ENCODE measurements around the gene SH3BP2.

DNA sequence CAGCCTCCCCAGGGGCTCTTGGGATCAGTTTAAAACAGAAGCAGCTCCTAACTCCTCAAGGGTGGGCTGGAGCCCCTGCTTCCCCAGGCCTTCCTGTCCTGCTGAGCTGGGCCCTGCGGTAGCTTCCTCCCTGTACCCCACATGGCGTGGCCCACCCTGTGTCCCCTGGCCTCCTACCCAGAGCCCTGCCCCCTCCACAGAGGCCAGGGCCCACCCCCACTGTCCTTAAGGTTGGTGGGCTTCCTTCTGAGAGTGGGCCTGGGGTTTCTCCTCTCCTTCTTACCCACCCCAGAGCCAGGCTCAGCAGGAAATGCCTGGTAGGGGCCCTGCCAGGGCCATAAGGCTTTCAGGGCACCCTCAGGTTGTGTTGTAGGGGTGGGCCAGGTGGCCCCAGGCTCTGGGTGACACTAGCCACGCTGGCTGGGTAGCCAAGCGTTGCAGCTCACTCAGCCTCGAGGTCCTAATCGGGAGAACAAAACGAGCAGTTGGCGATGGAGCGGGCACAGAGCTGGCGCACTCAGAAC, 11.6 kb downstream of the SH3BP2 start:
- TF ChIP-seq, protein P1, sequence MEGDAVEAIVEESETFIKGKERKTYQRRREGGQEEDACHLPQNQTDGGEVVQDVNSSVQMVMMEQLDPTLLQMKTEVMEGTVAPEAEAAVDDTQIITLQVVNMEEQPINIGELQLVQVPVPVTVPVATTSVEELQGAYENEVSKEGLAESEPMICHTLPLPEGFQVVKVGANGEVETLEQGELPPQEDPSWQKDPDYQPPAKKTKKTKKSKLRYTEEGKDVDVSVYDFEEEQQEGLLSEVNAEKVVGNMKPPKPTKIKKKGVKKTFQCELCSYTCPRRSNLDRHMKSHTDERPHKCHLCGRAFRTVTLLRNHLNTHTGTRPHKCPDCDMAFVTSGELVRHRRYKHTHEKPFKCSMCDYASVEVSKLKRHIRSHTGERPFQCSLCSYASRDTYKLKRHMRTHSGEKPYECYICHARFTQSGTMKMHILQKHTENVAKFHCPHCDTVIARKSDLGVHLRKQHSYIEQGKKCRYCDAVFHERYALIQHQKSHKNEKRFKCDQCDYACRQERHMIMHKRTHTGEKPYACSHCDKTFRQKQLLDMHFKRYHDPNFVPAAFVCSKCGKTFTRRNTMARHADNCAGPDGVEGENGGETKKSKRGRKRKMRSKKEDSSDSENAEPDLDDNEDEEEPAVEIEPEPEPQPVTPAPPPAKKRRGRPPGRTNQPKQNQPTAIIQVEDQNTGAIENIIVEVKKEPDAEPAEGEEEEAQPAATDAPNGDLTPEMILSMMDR (conservative IDR thresholded peaks at IDR 0.05; ENCODE audit: low read length), result no peak
- no peak for TF ChIP-seq EZH2phosphoT487 (IDR thresholded peaks at IDR 0.05; ENCODE audit: borderline replicate concordance)
